ENCODE data around the gene ATAT1.

The ATAT1 gene

DNA sequence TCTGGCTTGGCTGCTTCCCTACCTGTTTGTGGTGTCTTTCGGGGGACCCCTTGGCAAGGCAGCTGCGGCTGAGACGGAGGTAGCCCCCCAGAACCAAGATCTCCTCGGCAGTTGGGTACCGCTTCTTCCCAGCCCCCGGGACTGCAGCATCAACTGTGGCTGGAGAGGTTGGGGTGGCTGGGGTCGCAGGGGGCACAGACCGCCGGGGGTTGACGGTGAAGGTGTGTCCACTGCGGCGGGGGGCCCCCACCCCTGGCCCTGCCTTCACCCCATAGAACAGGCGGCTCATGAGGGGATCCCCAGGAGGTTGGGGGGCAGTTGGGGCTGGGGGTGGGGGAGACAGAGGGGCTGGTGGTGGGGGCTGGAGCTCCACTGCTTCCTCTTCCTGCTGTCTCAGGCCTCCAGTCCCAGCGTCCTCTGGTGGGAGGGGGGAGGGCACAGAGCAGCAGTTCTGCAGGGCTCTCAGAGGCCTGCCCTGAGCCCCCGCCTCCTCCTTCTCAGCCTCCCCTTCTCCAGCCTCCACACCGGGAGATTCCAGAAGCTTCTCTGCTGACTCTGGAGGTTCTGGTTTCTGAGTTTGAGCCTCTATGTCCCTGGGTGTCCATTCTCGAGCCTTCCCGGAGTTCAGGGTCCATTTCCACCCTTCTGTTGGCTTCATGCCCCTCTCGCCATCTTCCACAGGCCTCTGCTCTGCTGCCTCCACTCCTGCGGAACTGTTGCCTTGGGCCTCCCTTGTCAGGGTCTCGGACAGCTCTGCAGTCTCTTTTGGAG lies 57.9 kb downstream of the ATAT1 start:
- DNase-seq = no peak

DNA sequence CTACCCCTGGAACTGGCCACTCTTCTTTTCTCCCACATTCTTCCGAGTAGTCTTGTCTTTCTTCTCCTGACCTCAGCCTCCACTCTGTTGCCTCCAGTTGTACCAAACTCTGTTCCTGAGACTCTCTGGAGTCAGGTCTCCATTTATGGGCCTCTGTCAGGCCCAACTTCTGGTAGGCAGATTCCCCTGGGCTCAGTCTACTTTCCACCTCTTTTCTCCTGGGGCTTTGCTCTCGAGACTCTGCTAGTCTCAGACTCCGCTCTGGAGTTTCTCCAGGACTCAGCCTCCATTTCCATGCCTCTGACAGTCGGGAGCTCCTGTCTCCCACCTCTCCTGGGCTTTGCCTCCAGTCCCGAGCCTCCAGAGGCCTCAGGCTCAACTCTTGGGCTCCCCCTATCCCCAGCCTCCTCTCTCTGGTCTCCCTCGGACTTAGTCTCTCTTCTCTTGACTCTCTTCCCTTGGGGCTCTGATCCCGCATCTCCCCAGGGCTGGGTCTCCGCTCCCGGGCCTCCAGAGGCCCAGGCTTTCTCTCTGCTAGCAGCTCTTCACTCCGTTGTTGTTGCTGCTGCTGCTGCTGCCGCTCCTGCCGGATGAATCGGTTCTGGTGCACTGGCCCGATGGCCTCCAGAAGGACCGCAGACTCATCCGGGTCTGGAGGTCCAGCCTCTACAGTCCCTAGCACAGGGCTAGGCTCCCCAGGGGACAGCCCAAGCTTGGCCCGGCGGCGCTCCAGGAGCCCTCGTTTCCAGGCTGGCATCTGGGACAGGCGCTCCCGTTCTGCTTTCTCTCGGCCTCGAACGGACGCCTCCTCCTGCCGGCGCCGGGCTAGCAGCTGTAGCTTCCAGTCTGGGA lies 58.7 kb downstream of the ATAT1 start:
- DNase-seq = no peak

DNA sequence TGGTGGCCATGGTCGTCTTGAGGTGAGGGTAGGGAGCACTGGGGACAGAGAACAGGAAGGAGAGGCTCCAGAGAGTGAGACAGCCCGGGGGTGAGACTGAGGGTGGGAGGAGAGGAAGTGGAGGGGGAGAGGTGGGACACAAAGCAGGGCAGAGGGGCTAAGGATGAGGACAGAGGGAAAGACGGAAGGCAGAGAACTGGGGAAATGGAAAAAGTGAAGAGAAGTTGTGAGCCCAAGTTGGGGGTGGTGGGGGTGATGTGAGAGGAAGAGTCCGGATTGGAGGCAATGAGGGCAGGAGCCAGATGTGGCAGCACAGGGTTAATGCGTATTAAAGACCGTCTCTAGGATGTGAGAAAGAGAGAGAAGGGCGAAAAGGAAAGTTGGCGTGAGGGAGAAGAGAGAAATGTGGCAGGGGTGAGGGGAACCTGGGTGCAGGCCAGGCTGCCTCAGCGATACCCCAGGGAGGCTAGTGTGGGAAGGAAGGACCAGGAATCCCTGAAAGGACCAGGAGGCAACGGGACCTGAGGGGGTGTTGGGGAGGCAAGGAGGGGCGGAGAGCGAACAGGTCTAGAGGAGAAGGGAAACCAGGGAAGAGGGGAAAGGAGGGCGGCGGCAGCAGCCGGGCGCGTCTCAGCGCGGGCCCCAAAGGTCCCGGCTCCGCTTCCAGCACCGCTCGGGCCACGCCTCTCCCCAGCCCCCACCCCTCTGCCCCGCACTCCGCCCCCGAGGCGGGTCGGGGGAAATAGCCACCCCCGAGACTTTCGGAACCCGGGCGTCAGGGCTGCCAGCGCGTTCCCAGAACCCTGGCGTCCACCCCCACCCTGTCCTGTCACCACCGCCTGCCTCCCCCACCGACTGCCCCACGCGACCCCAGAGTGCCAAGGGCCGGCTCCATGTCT lies 59.6 kb downstream of the ATAT1 start, which contains the start of gene PPP1R18:
Gene PPP1R18, minus strand, starts transcription at position 637 of the 899 bp plus-strand sequence. Its CDS starts 627 bp downstream, at position 10.
- DNase-seq = peak in 1 of 2 donors; percentile 47

DNA sequence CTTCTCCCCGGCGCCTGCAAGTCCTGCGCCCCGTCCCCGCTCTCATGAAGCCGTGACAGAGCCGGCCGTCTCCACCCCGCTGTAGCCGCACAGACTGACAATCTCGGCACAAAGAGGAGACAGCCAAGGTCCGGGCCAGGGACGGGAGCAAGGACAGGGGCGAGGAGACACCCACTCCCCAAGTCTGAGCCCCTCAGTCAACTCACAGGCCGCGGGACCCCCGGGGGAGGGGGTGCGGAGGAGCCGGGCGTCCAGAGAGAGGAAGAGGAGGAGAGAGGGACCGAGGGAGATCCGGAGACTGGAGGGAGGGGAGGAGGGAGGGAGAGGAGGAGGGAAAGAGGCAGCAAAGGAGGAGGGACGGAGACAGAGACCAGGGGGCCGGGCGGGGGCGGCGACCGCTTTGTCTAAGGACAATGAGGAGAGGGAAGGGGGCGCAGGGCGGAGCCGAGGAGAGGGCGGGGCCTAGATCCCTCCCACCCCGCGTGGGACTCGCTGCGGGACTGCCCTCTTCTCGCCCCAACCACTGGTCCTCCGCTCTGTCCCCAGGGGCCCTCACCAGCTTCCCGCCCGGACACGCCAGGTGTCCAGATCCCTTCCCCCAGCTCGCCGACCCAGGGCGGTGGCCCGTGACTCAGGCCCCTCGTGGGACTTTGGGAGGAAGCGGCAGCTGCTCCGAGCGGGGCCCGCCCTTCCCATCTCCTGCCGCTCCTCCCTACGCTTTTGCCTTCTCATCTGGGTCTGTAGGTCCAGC lies 60.4 kb downstream of the ATAT1 start:
- DNase-seq = peak; percentile 46 to 61

DNA sequence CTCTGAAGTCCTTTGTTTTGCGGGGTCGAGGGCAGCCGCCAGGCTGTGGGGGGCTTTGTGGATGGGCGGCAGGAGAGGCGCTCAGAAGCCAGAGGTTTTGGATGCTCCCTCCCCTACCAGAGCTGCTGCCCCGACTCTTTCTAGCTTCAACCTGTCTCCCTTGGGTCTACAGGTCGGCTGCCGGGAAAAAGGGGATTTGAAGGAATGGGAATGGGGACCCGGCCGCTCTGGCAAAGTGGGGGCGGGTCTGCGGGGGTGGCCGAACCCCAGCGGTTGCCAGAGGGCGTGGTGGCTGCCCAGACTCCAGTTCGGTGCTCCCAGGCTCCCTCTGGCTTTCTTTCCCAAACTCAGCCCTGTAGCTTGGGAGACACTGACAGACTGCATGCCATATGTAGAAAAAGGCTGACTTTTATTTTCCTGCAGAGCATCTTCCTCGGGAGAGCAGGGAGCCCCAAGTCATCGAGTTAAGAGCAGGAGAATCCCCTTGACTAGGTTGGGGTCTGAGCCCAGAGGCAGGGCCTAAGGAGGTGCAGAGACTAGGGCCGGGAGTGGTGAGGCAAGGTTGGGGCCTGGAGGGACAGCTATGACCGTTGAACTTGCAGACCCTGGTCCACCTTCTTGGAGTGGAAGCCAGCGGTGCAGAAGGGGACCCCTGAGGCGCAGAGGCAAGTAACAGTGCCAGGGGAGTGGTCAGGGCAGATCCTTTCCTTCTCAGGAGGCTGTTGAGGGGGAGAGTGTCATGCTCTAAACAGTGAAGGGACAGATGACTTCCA lies 61.2 kb downstream of the ATAT1 start:
- DNase-seq = no peak

DNA sequence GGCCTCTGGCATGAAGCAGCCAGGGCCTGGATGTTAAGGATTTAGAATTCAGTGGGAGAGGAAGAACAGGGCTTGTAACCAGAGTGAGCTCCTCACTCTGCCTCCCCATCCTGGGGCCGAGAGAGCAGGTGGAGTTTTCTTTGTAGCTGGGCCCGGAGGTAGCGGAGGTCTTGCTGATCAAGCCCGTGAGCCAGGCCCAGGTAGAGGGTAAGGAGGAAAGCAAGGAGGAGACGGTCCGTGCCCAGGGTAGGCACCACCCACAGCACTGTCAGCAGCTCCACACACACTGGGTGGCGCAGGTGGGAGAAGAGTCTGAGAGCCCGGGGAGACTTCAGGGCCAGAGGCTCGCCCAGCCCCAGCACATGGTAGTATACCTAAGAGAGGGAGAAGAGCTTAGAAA lies 61.9 kb downstream of the ATAT1 start:
- no peak for DNase-seq

DNA sequence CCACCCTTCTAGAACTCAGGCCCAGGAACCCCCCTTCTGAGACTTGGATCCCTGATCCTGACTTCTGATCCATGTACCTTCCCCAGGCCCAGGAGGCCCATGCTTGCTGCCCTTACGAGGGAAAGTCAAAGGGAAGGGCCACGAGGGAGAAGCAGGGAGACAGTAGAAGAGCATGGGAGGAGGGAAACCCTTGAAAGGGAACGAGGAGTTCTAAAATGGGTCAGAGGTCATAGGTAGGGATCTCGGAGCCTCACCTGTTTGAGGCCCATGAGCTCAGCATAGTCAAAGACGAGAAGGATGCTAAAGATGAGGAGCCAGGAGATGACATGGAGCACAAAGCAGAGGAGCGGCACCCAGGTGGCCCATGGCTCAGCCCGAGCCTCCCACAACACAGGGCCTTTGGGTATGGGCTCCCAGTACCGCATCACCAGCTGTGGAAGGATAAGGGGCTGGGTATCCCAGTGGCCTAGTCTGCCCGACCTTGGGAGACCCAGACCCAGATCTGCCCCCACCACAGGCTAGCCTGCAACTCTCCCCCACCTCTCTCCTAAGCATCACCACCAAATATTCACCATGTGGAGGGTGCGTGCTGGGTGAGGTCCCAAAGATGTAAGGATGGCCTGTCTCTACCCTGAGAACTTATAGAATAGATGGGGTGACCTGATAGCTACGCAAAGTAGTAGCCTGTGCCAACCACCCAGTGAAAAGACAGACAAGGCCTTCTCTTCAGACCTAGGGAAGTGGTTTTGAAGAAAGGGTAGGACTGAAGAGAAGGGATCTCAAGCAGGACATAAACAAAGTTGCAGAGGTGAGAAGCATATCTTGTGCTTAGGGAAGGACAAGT lies 62.6 kb downstream of the ATAT1 start:
- no peak for DNase-seq

DNA sequence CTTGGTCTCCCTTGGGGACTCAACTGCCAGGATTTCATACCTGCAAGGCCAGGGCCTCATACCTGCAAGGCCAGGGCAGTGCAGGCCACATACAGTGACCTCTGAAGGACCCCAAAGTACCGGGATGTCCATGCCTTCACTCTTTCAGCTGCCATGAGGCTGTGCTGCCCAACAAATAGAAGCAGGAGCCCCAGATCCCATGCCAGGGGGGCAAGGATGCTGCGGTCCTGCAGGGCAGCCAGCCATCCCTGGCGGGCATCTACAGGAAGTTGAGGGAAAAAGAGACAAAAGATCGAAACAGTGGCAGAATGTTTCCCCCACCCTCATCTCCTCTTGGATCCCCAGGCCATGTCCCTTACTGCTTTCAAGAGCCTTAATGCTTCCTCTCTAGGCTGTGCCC lies 63.3 kb downstream of the ATAT1 start:
- no peak for DNase-seq

DNA sequence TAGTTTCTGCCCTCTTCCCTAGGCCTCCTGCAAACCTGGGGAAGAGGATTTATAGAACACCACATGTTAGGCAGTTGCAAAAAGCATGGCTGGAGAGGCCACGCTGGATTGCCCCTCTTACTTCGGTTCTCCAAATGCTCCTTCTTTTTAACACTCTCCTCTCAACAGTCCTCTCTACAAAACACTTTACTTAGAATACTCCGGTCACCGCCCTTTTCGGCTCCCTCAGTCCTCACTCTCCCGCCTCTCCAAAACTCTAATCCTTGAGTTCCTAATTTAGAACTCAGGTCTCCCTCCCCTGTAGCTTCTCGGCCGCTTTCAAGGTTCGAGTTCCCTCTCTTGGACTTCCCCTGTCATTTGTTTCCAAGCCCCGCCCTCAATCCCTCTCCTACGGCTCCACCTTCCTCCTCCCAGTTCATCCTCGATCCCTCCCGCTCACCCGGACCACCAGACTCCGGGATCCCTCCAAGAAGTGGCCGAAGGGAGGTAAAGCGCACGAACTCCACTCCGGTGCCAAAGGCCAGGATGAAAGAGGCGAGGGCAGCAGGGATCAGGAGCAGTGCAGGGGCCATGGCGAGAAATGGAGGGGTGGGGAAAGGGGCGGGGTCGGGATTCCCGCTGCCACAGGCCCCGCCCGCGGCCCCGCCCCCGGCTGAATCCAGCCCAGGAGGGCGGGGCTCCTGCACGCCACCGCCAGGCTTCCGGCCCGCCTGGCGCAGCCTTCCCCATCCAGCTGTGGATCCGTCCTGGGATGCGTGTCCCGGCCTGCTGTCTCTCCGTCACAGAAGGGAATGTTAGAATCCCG lies 63.9 kb downstream of the ATAT1 start, which contains the start of gene NRM:
Gene NRM, minus strand, starts transcription at position 582 of the 805 bp plus-strand sequence. Its CDS starts 10 bp downstream, at position 572.
- peak; percentile 78 to 92 for DNase-seq

DNA sequence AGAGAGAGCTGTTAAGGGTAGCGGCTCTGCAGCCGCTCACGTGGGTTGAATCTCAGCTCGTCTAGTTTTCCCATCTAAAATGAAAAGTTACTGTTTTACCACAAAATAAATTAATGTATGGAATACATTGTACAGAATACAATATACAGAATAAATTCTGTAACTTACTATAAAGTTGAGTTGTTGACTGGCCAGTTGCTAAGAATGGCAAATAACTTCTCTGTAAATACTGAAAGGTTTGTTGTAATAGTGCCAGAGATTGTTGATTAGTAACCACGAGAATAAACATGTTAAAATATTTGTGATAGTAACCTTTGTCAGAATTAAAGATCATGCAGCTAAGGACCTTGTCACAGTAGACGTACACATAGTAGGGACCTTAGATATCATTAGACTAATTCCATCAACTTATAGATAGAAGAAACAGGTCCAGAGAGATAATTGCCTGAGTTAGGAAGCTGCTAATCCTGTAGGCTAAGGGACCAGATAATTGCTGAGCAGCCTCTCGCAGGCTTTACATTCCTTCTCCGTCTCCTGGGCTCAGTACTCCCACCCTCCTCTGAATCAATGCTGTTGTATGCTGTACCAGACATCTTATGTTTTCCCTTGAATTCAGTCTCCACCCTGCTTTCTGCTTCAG lies 64.7 kb downstream of the ATAT1 start:
- no peak for DNase-seq
